ENCODE measurements around the gene CENPQ.

- no peak for TF ChIP-seq CTCF (conservative IDR thresholded peaks at IDR 0.05; ENCODE audit: low read depth, low read length)
- no peak for TF ChIP-seq EZH2 (IDR thresholded peaks at IDR 0.05; ENCODE audit: borderline replicate concordance, low read depth, low read length, poor library complexity, severe bottlenecking)
Measured at GRCh38 chr6:49535795-49536194, 72.6 kb downstream of the CENPQ start.

All from A673 (cell line).